Sigmoid colon (tissue), 7 donors: ENCODE data around the gene PHF19. TPM values are rescaled to one million over a fixed set of nuclear protein-coding genes. Genes with fewer than 3 reads are reported as not detected.

ENCODE experiments used
- DNase-seq: peaks from one replicate; pipeline ENCODE4 v3.0.0-alpha.2; 2019
- H3K27ac ChIP-seq, 4 donors: fragments of 200-600 bp; sonication (generic); one replicate each; pipeline ENCODE4 v1.5.1; 2016 to 2019; ENCODE audit warnings: mild to moderate bottlenecking in 1 of 4
- H3K27me3 ChIP-seq, 3 donors: fragments of 200-600 bp; sonication (generic); one replicate each; pipeline ENCODE4 v1.5.1; 2019; ENCODE audit warnings: mild to moderate bottlenecking in 1 of 3
- H3K36me3 ChIP-seq, 4 donors: fragments of 200-600 bp; sonication (generic); one replicate each; pipeline ENCODE4 v1.5.1; 2016 to 2019
- H3K4me1 ChIP-seq, 4 donors: fragments of 200-600 bp; sonication (generic); one replicate each; pipeline ENCODE4 v1.5.1; 2017 to 2019
- H3K4me3 ChIP-seq, 4 donors: fragments of 200-600 bp; sonication (generic); one replicate each; pipeline ENCODE4 v1.5.1; 2017 to 2019; ENCODE audit warnings: mild to moderate bottlenecking in 2 of 4, moderate library complexity in 1 of 4
- H3K9me3 ChIP-seq, 4 donors: fragments of 200-600 bp in 3 of 4; sonication (generic) in 3 of 4; one replicate each; pipeline versions ENCODE4 v1.5.1 to v1.6.1; 2013 to 2019
- EP300 ChIP-seq, 4 donors: sonication (generic); formaldehyde crosslinking; IDR thresholded peaks; one replicate each; pipeline ENCODE4 v1.6.1; 2017; ENCODE audit warnings: antibody characterized with exemption in 4 of 4
- POLR2A ChIP-seq, 2 donors: fragments of 450-650 bp; IDR thresholded peaks; one replicate each; pipeline ENCODE4 v1.6.1; 2016; ENCODE audit warnings: antibody characterized with exemption in 2 of 2, mild to moderate bottlenecking in 2 of 2, moderate library complexity in 2 of 2
- POLR2AphosphoS5 ChIP-seq, 4 donors: sonication (generic); formaldehyde crosslinking; IDR thresholded peaks; one replicate each; pipeline ENCODE4 v1.6.1; 2017; ENCODE audit warnings: antibody characterized with exemption in 4 of 4
- WGBS, 2 donors: extraction: QIAGEN DNeasy Blood & Tissue Kit; methylation state at CpG; one replicate each; pipeline ENCODE4 v1.1.7; 2013; 5-methylcytosine and 5-hydroxymethylcytosine counted together
- intact Hi-C: fragments of 100-400 bp; cut with DNase I; formaldehyde crosslinking; loops from one replicate; pipeline ENCODE4 v1.15.1; 2023
- polyA plus RNA-seq, 3 donors: library from polyadenylated mRNA; stranded (reverse); fragments of 200-250 nt; gene quantifications; one replicate each; pipeline ENCODE4 v1.2.3, GENCODE V29; 2013
- total RNA-seq, 4 donors: library from RNA; depleted of rRNA; stranded (reverse); fragments of >200 nt; gene quantifications; one replicate each; pipeline ENCODE4 v1.1.0, GENCODE V29; 2016
- TF ChIP-seq, protein P1 (sequence below), 4 experiments: fragments of 450-650 bp in 3 of 4; fragments of 200-600 bp in 1 of 4; IDR thresholded peaks; one replicate each; pipeline ENCODE4 v1.5.1; 2016 to 2019; ENCODE audit warnings: antibody characterized with exemption in 4 of 4, mild to moderate bottlenecking in 3 of 4, moderate library complexity in 2 of 4
- donor health status: healthy with polysubstance abuse.
- donor health status: Bipolar disorder and iron deficiency.
- donor health status: healthy.

The PHF19 gene
- total and polyA plus RNA-seq, 7 donors: 10.2 to 38.2 (median 31.4) TPM

DNA sequence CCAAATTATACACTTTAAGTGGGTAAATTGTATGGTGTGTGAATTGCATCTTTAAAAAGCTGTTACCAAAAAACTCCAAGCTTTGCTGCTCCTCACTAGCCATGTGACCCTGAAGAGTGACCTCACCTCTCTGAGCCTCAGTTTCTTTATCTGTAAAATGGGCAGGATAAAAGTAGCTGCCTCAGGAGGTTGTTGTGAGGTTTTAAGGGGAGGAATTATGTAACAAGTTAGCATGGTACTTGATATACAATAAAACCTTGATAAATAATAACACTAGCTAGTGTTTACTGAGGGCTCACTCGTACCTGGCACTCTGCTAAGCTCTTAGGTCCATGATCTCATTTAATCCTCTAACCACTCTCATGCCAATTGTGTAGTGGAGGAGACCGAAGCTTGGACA is 19.0 kb upstream of the PHF19 start:
- no peak for DNase-seq
- TF ChIP-seq POLR2AphosphoS5 (IDR thresholded peaks at IDR 0.05): no peak
- TF ChIP-seq POLR2A (IDR thresholded peaks at IDR 0.05): no peak
- WGBS, 2 donors: 79 to 88% methylated on average over 2 of the region's 2 CpGs

DNA sequence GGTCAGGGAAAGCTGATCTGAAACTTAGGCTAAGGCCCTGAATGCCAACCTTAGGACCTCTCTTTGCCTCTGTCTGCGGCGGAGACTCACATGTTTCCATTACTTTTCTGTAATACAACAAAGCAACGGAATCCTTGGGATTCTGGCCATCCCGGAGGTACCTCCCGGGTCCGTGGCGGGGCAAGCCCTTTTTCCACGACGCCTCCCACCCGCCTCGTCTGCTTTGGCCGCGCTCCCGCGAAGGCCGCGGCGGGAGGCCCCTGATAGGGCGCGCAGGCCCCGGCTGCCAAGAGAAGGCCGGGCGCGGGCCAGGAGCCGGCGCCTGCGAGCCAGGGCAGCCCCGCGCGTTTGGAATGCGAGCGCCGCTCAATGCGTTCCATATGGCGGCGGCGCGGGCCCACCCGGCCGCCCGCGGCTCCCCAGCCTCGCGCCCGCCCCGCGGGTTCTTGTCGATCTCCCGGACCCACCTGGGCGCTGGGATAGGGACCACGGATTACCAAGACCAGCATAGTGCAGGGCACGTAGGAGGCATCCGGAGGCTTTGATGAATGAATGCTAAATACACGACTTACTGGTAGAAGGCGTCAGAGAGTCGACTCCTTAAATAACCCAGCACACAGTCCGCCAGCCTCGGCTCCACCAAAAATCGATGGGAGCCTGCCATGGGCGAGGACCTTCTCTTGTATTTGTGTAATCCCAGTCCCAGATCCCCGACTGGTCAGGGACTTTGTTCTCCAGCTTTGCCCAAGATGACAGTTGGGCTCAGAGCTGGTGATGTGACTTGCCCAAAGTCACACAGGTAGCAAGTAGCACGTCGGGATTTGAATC is 17.5 kb upstream of the PHF19 start:
- H3K27ac ChIP-seq: peak overlapping the region; percentile 56 to 86 (median 74)
- no peaks in the 10 kb centered on the region for H3K36me3 ChIP-seq
- no peak for TF ChIP-seq EP300 (IDR thresholded peaks at IDR 0.05)
- TF ChIP-seq, protein P1, sequence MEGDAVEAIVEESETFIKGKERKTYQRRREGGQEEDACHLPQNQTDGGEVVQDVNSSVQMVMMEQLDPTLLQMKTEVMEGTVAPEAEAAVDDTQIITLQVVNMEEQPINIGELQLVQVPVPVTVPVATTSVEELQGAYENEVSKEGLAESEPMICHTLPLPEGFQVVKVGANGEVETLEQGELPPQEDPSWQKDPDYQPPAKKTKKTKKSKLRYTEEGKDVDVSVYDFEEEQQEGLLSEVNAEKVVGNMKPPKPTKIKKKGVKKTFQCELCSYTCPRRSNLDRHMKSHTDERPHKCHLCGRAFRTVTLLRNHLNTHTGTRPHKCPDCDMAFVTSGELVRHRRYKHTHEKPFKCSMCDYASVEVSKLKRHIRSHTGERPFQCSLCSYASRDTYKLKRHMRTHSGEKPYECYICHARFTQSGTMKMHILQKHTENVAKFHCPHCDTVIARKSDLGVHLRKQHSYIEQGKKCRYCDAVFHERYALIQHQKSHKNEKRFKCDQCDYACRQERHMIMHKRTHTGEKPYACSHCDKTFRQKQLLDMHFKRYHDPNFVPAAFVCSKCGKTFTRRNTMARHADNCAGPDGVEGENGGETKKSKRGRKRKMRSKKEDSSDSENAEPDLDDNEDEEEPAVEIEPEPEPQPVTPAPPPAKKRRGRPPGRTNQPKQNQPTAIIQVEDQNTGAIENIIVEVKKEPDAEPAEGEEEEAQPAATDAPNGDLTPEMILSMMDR (IDR thresholded peaks at IDR 0.05): no peak
- TF ChIP-seq POLR2A (IDR thresholded peaks at IDR 0.05): no peak
- peak in 1 of 4 donors; percentile 10 for TF ChIP-seq POLR2AphosphoS5 (IDR thresholded peaks at IDR 0.05)
- 37 to 64% methylated on average over 63 of the region's 63 CpGs for WGBS, 2 donors
- intact Hi-C loops: no loop called here
- H3K27me3 ChIP-seq: no peaks in the 10 kb centered on the region
- no peaks in the 10 kb centered on the region for H3K9me3 ChIP-seq
- H3K4me3 ChIP-seq: peak overlapping the region in 3 of 4 donors; percentile 33 to 44 (median 43)
- H3K4me1 ChIP-seq: peaks cover 0 to 18% (median 13%) of the 10 kb centered on the region in 4 donors
- DNase-seq: no peak

More for the DNA sequence above, 19.0 kb upstream of the PHF19 start:
- intact Hi-C loops: no loop called here
- Histone ChIP-seq H3K9me3 (no peaks in the 10 kb centered on the region), H3K27ac (no peak overlapping the region), H3K27me3 (no peaks in the 10 kb centered on the region), H3K36me3 (no peaks in the 10 kb centered on the region), H3K4me3 (no peak overlapping the region), H3K4me1 (peaks cover 0 to 18% (median 13%) of the 10 kb centered on the region in 4 donors)

DNA sequence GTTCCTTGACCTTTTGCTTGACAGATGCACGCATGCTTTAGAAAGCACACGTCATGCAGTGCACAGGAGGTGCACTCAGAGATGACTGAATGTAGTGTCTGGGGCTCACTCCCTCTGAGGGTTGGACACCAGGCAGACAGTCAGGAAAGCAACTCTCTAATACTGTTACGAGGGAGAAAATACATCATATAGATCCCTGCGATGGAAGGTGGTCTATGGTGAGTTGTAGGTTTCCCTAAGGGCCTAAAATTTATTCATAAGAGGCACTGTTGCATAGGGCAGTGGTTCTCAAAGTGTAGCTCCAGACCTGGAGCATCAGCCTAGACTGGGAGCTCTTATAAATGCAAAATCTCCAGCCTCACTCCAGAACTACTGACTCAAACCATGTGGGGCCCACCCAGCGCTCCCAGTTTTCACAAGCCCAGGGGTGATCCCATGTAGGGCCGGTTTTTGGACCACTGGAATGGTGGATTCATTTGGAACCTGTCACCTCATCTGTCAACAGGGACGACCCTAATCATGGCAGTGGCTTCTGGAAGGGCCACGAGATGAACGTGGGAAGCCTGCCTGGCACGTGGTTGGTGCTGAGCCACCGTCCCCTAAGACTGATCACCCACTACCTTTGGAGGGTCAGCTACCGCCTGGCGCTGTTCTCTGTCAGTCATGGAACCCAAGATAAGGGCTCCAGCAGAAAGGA is 16.8 kb upstream of the PHF19 start:
- H3K27me3 ChIP-seq: no peaks in the 10 kb centered on the region
- intact Hi-C loops: no loop called here
- peak overlapping the region; percentile 56 to 86 (median 74) for H3K27ac ChIP-seq
- no peak overlapping the region for H3K4me3 ChIP-seq
- no peaks in the 10 kb centered on the region for H3K36me3 ChIP-seq
- TF ChIP-seq, protein P1 (IDR thresholded peaks at IDR 0.05): no peak
- TF ChIP-seq EP300 (IDR thresholded peaks at IDR 0.05): no peak
- TF ChIP-seq POLR2A (IDR thresholded peaks at IDR 0.05): no peak
- TF ChIP-seq POLR2AphosphoS5 (IDR thresholded peaks at IDR 0.05): no peak
- no peak for DNase-seq
- H3K9me3 ChIP-seq: no peaks in the 10 kb centered on the region
- 91 to 96% methylated on average over 13 of the region's 13 CpGs for WGBS, 2 donors
- H3K4me1 ChIP-seq: peaks cover 0 to 18% (median 13%) of the 10 kb centered on the region in 4 donors

DNA sequence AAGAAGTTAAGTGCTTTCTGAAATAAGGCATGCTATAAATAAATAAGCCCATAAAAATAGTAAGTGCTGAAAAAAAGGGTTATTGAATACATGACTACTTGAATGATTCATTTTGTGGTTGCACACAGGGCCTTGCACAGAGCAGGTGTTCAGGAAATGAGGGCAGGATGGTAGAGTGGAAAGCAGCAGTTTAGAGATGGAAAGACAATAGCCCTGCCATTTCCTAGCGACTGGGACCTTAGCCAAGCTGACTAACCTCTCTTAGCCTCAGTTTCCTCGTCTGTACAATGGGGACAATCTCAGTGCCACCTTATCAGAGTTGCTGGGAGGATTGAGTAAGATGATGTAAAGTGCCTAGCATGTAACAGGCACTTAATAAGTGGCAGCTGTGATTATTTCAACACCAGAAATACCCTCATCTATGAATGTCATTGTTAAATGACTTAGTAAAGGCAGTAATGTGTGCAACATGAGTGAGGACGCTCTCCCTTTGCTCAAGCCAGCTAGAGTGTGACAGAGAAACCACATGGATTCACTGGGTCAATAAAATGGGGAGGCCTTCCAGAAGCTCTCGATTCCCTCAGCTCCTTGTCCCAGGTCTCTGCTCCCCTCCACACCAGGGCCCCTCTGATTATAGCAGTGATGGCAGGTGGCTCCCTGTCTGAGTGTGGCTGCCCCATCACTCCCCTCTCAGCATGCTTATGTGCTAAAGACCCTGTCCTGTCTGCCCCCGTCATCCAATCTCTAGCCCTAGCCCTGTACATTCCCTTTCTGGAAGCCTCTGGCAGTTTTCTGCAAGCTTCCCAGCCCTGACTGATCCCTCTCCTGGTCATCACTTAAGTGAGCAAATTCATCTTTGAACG is 16.0 kb upstream of the PHF19 start:
- H3K27ac ChIP-seq: peak overlapping the region; percentile 7 to 86 (median 74)
- no peaks in the 10 kb centered on the region for H3K27me3 ChIP-seq
- DNase-seq: no peak
- TF ChIP-seq EP300 (IDR thresholded peaks at IDR 0.05) (no peak), POLR2A (IDR thresholded peaks at IDR 0.05) (no peak), POLR2AphosphoS5 (IDR thresholded peaks at IDR 0.05) (no peak)
- TF ChIP-seq, protein P1 (IDR thresholded peaks at IDR 0.05): no peak
- intact Hi-C loops: loop anchor here (1.0 kb wide), 1 partner anchor 40 kb away; no protein-coding TSS in a partner anchor
- no peaks in the 10 kb centered on the region for H3K36me3 ChIP-seq
- H3K9me3 ChIP-seq: no peaks in the 10 kb centered on the region
- peaks cover 0 to 18% (median 13%) of the 10 kb centered on the region in 4 donors for H3K4me1 ChIP-seq
- WGBS, 2 donors: 65 to 66% methylated on average over 6 of the region's 6 CpGs
- no peak overlapping the region for H3K4me3 ChIP-seq
